Esophagus muscularis mucosa (tissue), 4 donors: ENCODE data around the gene ZNF407.

Source experiments
- EP300 ChIP-seq: sonication (generic); formaldehyde crosslinking; IDR thresholded peaks from one replicate; pipeline ENCODE4 v1.6.1; 2017; ENCODE audit warnings: antibody characterized with exemption
- POLR2A ChIP-seq: fragments of 450-650 bp; IDR thresholded peaks from one replicate; pipeline ENCODE4 v1.6.1; 2017; ENCODE audit warnings: antibody characterized with exemption, moderate library complexity, mild to moderate bottlenecking, low read depth
- POLR2AphosphoS5 ChIP-seq, 2 donors: sonication (generic); formaldehyde crosslinking; IDR thresholded peaks; one replicate each; pipeline ENCODE4 v1.6.1; 2017; ENCODE audit warnings: antibody characterized with exemption in 2 of 2
- TF ChIP-seq, protein P1 (sequence below), 3 experiments: fragments of 200-600 bp in 2 of 3; fragments of 450-650 bp in 1 of 3; sonication (generic) in 2 of 3; IDR thresholded peaks; one replicate each; pipeline ENCODE4 v1.5.1; 2017 to 2019; ENCODE audit warnings: antibody characterized with exemption in 3 of 3, mild to moderate bottlenecking in 2 of 3, moderate library complexity in 1 of 3

GRCh38 chr18:74582642-74583041 is 15.0 kb upstream of the ZNF407 start:
- TF ChIP-seq, protein P1, sequence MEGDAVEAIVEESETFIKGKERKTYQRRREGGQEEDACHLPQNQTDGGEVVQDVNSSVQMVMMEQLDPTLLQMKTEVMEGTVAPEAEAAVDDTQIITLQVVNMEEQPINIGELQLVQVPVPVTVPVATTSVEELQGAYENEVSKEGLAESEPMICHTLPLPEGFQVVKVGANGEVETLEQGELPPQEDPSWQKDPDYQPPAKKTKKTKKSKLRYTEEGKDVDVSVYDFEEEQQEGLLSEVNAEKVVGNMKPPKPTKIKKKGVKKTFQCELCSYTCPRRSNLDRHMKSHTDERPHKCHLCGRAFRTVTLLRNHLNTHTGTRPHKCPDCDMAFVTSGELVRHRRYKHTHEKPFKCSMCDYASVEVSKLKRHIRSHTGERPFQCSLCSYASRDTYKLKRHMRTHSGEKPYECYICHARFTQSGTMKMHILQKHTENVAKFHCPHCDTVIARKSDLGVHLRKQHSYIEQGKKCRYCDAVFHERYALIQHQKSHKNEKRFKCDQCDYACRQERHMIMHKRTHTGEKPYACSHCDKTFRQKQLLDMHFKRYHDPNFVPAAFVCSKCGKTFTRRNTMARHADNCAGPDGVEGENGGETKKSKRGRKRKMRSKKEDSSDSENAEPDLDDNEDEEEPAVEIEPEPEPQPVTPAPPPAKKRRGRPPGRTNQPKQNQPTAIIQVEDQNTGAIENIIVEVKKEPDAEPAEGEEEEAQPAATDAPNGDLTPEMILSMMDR (IDR thresholded peaks at IDR 0.05): no peak
- no peak for TF ChIP-seq POLR2A
- no peak for TF ChIP-seq EP300
- no peak for TF ChIP-seq POLR2AphosphoS5 (IDR thresholded peaks at IDR 0.05)
